ENCODE results near the gene TM4SF18. TPM values are rescaled to one million over a fixed set of nuclear protein-coding genes. Genes with fewer than 3 reads are reported as not detected.
A peak's percentile ranks its signal among the peaks of the same experiment; 100 is the strongest.

TM4SF18 gene
- total RNA-seq, 1 experiment from 2014 or later, result 54.5 TPM

GRCh38 chr3:149271669-149272068 is 61.8 kb downstream of the TM4SF18 start:
- in situ Hi-C loops (cut with HindIII; ENCODE audit: low pct_unique_long_range_greater_than_20kb, low sequenced_read_pairs), result no loop called here
- ChIA-PET POLR2A (no interaction called here), CTCF (interaction anchor here (1.8 kb wide), 1 partner anchor 151 kb away, joined by 10 read pairs; no protein-coding TSS in a partner anchor)
- H3K4me3 ChIP-seq (ENCODE audit: low read depth in 2 of 2, low read length in 2 of 2), result no peak overlapping the region
- no peaks in the 10 kb centered on the region for H3K36me3 ChIP-seq (ENCODE audit: control insufficient read depth, insufficient read depth, low read length)
- DNase-seq (ENCODE audit: low read depth, low spot score), result no peak
- intact Hi-C loops (cut with micrococcal nuclease; ENCODE audit: unreplicated experiment), result loop anchor here (2.0 to 5.0 kb wide), 2 partner anchors 143 to 314 kb away; partner anchors contain the start of gene HPS3
- peaks cover 12% of the 10 kb centered on the region; the same call in 1 of the 2 replicates for H3K9me3 ChIP-seq (ENCODE audit: control insufficient read depth, insufficient read depth, low read depth, low read length)
- no peak for TF ChIP-seq CTCF (IDR thresholded peaks at IDR 0.05)
- no peak for TF ChIP-seq TCF7L2 (IDR thresholded peaks at IDR 0.05; ENCODE audit: low read depth, low read length)
- no peak for TF ChIP-seq POLR2AphosphoS5 (IDR thresholded peaks at IDR 0.05; ENCODE audit: low read depth, low read length)
- no peak for TF ChIP-seq SIN3A (IDR thresholded peaks at IDR 0.05; ENCODE audit: borderline replicate concordance, insufficient read depth, low read depth, low read length)
- no peak for TF ChIP-seq REST (IDR thresholded peaks at IDR 0.05; ENCODE audit: insufficient read depth in 1 of 2, low read depth in 2 of 2, low read length in 1 of 2)
- H3K27ac ChIP-seq (ENCODE audit: low read length), result peak overlapping the region; percentile 91
- ATAC-seq, result no peak
- H3K4me1 ChIP-seq (ENCODE audit: control insufficient read depth, insufficient read depth, low read length), result peaks cover 7% of the 10 kb centered on the region; the same call in 1 of the 2 replicates
- no TSS peak for BruUV-seq (replicated peaks)
- H3K27me3 ChIP-seq (ENCODE audit: control insufficient read depth, insufficient read depth, low read length), result no peaks in the 10 kb centered on the region

- in situ Hi-C loops (cut with HindIII; ENCODE audit: low pct_unique_long_range_greater_than_20kb, low sequenced_read_pairs), result no loop called here
- intact Hi-C loops (cut with micrococcal nuclease; ENCODE audit: unreplicated experiment), result loop anchor here (5.0 kb wide), 1 partner anchor 313 kb away; no protein-coding TSS in a partner anchor
- CTCF ChIA-PET, result no interaction called here
- H3K27ac ChIP-seq (ENCODE audit: low read length), result peak overlapping the region; percentile 91
- no peak overlapping the region for H3K4me3 ChIP-seq (ENCODE audit: low read depth in 2 of 2, low read length in 2 of 2)
- TF ChIP-seq CTCF (IDR thresholded peaks at IDR 0.05) (no peak), REST (IDR thresholded peaks at IDR 0.05; ENCODE audit: insufficient read depth in 1 of 2, low read depth in 2 of 2, low read length in 1 of 2) (no peak), POLR2AphosphoS5 (IDR thresholded peaks at IDR 0.05; ENCODE audit: low read depth, low read length) (no peak), TCF7L2 (IDR thresholded peaks at IDR 0.05; ENCODE audit: low read depth, low read length) (no peak), SIN3A (IDR thresholded peaks at IDR 0.05; ENCODE audit: borderline replicate concordance, insufficient read depth, low read depth, low read length) (no peak)
- no peaks in the 10 kb centered on the region for H3K36me3 ChIP-seq (ENCODE audit: control insufficient read depth, insufficient read depth, low read length)
- POLR2A ChIA-PET, result no interaction called here
- ATAC-seq (no peak), DNase-seq (ENCODE audit: low read depth, low spot score) (no peak)
- no peaks in the 10 kb centered on the region for H3K27me3 ChIP-seq (ENCODE audit: control insufficient read depth, insufficient read depth, low read length)
- no peaks in the 10 kb centered on the region; the same call in 1 of the 2 replicates for H3K9me3 ChIP-seq (ENCODE audit: control insufficient read depth, insufficient read depth, low read depth, low read length)
- BruUV-seq (replicated peaks), result no TSS peak
- peaks cover 5% of the 10 kb centered on the region; the same call in 1 of the 2 replicates for H3K4me1 ChIP-seq (ENCODE audit: control insufficient read depth, insufficient read depth, low read length)
Measured at GRCh38 chr3:149270180-149270579, 63.3 kb downstream of the TM4SF18 start.
